Activated gamma-delta T cell treated with anti-CD3 and anti-CD28 coated beads, Interleukin-2, amount 50 U/mL, for 16 hours (primary cell): ENCODE results near the gene METTL1.
"Not testable (repeated sequence)": the region's sequence is repeated elsewhere in the genome, so short reads cannot be mapped to it uniquely, and the experiment has no call there.

Source experiments
- DNase-seq: peaks from one replicate; pipeline ENCODE4 v3.0.0-alpha.2; 2020; ENCODE audit warnings: low read depth

METTL1 gene

GRCh38 chr12:57797933-57798332 is 26.0 kb upstream of the METTL1 start:
- DNase-seq, result no peak

- DNase-seq, result no peak
These were observed 25.1 kb upstream of the METTL1 start for GRCh38 chr12:57796996-57797395.

GRCh38 chr12:57795354-57795753 is 23.4 kb upstream of the METTL1 start:
- no peak for DNase-seq

GRCh38 chr12:57793920-57794319 is 22.0 kb upstream of the METTL1 start:
- no peak for DNase-seq

GRCh38 chr12:57783861-57784260 is 12.0 kb upstream of the METTL1 start:
- no peak for DNase-seq

- no peak for DNase-seq
These were observed 11.5 kb upstream of the METTL1 start for GRCh38 chr12:57783466-57783801.

- DNase-seq, result peak; percentile 98
These were observed 10.9 kb upstream of the METTL1 start, which contains the start of gene TSFM for GRCh38 chr12:57782608-57783465. TSS of gene TSFM (plus strand) at chr12:57782787. CDS start at chr12:57782802, 15 bp downstream.

GRCh38 chr12:57782243-57782607 is 10.3 kb upstream of the METTL1 start:
- no peak for DNase-seq

GRCh38 chr12:57781801-57782200 is 9.9 kb upstream of the METTL1 start:
- no peak for DNase-seq

GRCh38 chr12:57781244-57781643 is 9.3 kb upstream of the METTL1 start:
- no peak for DNase-seq

GRCh38 chr12:57780284-57780897 is 8.5 kb upstream of the METTL1 start:
- DNase-seq, result no peak

- DNase-seq, result no peak
These were observed 7.8 kb upstream of the METTL1 start for GRCh38 chr12:57779736-57780135.

- no peak for DNase-seq
These were observed 6.0 kb upstream of the METTL1 start for GRCh38 chr12:57777911-57778310.

- no peak for DNase-seq
These were observed 5.5 kb upstream of the METTL1 start for GRCh38 chr12:57777367-57777766.

- no peak for DNase-seq
These were observed 4.3 kb upstream of the METTL1 start for GRCh38 chr12:57776247-57776587.

GRCh38 chr12:57775563-57776246 is 3.8 kb upstream of the METTL1 start:
- no peak for DNase-seq

- DNase-seq, result no peak
These were observed 3.1 kb upstream of the METTL1 start for GRCh38 chr12:57775044-57775443.

- not testable (repeated sequence) for DNase-seq
These were observed 2.7 kb upstream of the METTL1 start for GRCh38 chr12:57774634-57775033.

GRCh38 chr12:57772429-57773322 is 771 bp upstream of the METTL1 start, which contains the start of gene EEF1AKMT3:
TSS of gene EEF1AKMT3 (plus strand) at chr12:57772614. CDS start at chr12:57772725, 111 bp downstream.
- DNase-seq, result no peak

GRCh38 chr12:57771236-57771872 is 551 bp downstream of the METTL1 start:
- peak; percentile 76 for DNase-seq

GRCh38 chr12:57770734-57771133 is 1.2 kb downstream of the METTL1 start:
- no peak for DNase-seq

GRCh38 chr12:57769594-57769993 is 2.3 kb downstream of the METTL1 start:
- DNase-seq, result no peak
